HG03175 (cell line): ENCODE data around the gene RPS8.
A peak's percentile ranks its signal among the peaks of the same experiment; 100 is the strongest.
"Not testable (repeated sequence)": the region's sequence is repeated elsewhere in the genome, so short reads cannot be mapped to it uniquely, and the experiment has no call there.

Experiments
- ATAC-seq: cut with Tn5 transposase; IDR thresholded peaks from one replicate; pipeline ENCODE4 v1.9.1; 2021; ENCODE audit warnings: mild to moderate bottlenecking, moderate library complexity; ENCODE audit not compliant: unreplicated experiment

Gene RPS8

DNA sequence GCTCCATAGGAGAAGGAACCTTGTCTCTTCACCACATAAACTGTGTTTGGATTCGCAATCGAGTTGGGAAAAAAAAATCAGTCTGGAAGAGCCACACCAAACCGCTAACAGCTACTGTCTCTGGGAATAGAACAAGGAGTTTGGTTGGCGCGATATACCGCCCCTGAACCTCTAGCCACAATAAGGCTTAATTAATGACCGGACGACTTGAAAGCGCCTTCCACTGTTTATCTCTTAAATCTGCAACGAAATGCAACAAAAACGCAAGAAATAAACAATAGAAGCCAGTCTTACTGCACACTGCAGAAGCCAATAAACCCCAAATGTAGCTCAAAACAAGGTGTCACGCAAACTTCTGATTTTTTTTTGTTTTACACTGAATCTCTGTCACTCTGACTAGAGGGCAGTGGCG lies 43.9 kb downstream of the RPS8 start:
- no peak for ATAC-seq

DNA sequence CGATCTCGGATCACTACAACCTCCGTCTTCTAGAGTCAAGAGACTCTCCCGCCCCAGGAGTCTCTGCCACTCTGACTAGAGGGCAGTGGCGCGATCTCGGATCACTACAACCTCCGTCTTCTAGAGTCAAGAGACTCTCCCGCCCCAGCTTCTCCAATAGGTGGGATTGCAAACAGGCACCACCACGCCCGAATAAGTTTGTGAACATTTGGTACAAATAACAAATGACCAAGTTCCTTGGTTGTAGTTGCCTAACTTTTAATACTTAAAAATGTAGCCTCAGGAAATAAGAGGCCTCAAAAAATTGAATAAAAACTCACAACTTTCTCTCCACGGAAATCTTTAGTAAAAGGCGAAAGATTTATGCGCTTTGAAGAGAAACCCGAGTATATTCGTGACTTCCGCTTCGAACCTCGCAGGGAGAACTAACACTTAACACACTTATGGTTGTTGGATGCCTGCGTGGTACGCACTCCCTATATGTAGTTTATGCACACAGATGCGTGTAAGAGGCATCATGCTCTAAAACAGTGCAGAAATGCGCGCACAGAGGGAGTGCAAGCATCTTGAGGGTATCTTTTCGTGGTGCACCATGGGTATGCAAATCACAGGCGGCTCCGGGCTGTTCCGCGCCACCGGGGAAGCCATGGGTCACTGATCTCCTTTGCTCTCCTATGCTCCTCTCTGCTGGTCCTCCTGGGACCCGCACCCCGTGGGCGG lies 44.4 kb downstream of the RPS8 start:
- ATAC-seq = peak; percentile 82

DNA sequence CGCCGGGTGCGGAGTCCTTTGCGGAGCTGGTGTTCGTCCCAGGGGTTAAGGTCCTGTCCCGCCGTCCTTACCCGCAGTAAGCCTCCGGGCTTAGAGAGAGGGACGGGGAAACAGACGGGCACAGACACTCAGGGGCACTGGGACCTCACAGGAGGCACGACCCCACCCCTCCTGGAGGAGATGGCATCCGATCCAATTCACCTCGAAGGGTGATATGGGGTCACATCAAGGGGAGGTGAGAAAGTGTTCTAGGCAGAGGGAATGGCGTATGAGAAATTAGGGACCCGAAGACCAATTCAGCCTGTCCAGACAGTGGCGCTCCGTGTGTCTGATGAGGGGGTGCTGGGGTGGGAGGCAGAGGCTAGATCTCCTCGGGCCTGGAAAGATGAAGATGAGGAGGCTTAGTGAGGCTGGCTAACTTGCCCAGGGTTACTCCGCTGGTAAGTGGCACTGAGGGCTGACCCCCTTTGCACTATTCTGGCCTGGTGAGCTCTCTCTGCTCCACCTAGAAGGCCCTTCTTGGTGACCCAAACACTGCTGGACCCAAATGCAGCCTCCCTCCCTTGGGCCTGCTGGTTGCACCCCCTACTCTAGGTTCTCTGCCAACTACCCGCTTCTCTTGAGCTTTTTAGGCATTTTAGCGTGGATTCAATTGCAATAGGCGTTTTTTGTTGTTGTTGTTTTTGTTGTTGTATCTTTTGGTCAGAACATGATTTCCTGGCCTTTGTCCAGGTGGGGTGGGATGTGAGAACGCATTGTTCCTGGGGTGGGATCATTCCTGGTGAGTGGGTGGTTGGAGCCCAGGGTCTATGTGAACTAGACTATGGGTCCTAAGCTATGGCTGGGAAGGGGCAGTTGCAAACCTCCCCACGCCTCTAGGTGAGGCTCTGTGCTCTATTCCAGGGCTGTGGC lies 45.2 kb downstream of the RPS8 start:
- no peak for ATAC-seq

DNA sequence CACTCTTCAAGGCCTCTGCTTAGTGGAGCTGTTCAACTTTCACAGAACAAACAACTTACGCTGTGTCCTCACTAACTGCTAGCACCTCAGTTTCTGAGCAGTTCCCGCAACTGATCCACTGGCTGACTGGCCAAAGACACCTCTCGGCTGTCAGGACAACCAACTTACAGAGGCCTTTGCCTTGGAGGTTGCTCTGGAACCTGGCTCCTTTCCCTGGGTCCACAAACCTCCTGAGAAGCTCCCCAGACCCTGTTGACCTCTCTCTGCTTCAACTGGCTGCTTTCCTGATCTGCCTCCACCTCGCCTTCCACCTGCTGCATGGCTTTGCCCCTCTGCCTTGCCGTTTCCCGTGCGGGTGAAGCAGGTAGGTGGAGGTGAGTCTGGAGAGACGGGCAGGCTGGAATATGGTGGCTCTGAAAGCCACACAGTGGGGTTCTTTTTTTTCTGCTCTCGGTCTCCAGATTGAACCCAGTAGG lies 45.9 kb downstream of the RPS8 start:
- no peak for ATAC-seq

DNA sequence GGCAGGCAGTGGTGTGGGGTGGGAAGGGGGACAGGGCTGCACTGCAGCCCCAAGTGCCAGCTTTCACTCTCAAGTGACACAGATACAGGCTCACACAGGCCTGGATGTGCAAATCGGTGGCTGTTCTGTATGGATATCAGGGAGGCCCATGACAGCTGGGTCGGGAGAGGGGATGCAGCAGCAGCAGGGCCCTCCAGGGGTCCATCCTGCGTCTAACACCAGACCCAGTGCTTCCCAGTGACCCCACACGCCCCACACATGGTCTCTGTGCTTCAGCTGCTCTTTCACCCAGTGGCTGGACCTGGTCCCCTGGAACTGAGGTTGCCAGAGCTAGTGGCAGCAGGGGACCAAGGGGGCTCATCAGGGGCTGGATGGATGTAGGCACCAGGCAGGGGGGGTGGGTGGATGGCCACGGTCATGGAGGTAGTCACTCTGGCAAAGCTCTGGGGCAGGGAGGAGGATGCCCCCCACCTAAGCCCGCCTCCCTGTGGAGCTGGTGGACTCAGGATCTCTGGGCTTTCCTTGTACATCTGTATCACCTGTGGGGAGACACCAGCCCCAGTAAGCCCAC lies 46.9 kb downstream of the RPS8 start:
- no peak for ATAC-seq

DNA sequence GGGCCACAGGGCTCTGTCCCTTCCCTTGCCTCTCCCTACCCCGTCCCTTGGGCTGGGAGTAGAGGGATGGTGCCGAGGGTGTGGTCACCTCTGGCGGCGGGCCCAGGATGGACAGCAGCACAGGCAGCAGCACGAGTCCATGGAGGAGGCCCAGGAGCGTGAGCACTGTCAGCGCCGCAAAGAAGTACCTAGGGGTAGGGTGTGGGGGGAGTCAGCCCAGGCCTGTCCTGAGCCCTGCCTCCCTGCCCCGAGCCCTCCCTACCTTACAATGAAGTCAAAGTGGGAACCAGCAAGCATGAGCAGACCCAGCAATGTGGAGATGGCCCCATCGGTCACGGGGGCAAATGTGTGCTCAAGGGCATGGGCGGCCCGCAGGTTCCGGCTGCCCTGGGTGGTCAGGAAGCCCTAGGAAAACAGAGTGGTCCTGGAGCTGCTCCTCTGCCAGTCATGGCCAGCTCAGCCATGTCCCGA lies 47.7 kb downstream of the RPS8 start:
- ATAC-seq = no peak

DNA sequence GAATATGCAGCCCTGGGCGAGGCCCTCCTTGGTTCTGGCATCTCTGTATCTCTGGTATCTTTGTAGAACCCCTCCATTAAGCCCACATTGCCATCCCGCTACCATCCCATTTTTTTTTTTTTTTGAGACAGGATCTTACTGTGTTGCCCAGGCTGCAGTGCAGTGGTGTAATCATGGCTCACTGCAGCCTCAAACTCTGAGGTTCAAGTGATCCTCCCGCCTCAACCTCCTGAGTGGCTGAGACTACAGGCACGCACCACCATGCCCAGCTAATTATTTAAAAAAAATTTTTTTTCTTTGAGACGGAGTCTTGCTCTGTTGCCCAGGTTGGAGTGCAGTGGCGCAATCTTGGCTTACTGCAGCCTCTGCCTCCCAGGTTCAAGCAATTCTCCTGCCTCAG lies 49.1 kb downstream of the RPS8 start:
- ATAC-seq = not testable (repeated sequence)

DNA sequence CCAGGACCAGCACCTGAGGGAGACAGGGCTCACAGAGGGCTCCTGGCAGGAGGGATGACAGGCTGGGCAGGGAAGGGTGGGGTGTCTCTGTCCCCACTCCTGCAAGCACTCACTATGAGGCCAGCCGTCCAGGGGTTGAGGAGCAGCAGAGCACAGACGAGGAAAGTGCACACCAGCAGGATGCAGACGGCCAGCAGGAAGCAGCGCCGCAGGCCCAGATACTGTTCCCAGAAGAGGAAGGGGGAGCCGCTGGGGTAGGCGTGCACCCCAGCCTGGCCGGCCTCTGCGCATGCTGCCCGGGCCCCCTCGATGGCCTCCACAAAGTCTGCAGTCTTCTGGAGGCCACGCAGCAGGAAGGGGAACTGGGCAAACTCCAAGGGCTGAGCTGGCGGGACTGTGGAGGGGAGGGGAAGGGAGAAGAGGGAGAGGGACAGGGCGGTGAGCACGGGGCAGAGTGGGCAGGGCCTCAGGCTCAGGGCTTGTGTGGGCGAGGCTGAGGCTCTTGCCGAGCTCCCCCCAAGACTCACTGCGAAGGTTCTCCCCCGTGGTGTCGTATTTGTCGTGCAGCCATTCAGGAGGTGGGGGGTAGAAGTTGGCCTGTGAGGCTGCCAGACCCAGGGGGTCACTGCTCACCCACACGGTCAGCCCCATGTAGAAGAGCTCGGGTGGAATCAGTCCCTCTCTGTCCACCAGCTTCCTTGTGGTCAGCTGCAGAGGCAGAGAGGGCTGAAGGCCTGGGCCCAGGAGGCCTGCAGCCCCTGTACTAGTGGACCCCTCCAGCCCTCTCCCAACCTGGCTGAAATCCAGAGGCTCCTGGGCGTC lies 51.2 kb downstream of the RPS8 start:
- ATAC-seq = no peak

DNA sequence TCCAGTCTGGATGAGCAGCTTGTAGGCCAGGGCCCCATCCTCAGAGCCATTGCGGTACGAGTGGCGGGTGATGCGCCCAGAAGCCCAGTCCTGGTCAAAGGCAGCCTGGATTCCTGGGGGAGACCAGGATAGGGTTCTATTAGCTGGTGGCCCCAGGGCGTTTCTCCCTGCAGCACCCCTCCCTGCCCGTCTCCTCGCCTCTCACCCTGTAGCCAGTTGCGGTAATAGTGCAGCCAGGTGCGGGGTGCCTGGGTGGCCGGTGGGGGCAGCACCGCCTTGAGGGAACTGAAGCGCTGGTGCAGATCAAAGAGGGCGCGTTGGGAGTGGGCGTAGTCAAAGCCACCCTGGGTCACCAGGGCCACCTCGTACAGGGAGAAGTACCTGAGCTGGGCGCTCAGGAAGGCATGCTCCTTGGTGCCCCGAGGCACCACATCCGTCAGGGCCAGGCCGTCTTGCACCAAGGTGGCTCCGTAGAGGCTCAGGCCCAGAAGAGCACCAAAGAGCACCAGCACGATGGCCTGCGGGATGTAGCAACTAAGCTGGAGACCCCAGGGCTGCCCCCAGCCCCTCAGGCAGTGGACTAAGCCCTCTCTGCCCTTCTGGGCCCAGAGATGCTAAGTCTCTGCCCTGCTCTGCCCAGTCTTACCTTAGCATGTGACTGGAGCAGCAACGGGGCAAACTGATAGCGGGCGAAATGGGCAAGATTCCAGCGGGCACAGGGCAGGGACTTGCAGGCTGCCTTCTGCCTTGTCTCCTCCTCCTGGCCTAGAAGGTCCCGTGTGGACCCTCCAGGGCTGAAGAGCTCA lies 52.1 kb downstream of the RPS8 start:
- no peak for ATAC-seq

DNA sequence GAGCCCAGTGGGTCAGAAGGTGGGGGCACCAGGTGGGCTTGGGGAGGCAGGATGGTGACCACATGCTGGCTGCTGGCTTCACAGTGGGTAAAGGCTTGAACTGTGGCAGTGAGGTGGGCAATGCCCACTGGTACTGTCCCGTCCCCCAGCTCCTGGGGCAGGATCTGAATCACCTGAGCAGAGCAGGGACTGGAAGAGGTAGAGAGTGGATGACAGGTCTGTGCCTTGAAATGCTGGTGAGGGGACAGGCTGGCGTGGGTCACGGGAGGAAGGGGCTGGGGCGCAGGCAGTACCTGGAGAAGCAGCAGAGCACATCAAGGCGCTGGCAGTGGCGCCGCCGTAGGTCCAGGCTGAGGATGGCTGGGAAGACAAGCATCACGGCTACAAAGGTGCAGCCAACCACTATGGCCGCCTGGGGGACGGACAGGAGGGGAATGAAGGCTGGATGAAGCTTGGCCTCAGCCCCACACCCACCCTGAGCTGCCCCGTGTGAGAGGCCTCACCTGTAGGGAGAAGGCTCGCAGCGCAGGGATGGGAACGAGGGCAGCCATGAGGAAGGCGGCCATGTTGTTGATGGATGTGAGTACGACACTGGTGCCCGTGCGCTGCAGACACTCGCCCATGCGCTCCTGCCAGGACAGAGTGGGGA lies 52.8 kb downstream of the RPS8 start:
- ATAC-seq = no peak
